ENCODE data around the gene SH2B2.

- no peak for TF ChIP-seq EZH2 (IDR thresholded peaks at IDR 0.05)
- no peak for TF ChIP-seq POLR2AphosphoS5 (IDR thresholded peaks at IDR 0.05; ENCODE audit: borderline replicate concordance, low read depth, low read length)
Measured at GRCh38 chr7:102241431-102241830, 45.2 kb upstream of the SH2B2 start.

Data from SK-N-MC (cell line).